Mesendoderm (in vitro differentiated cells): ENCODE results near the gene FES.

Experiments
- DNase-seq: peaks from one replicate; pipeline ENCODE4 v3.0.0; 2013
- H2AK5ac ChIP-seq: 2 replicates; pipeline ENCODE4 v1.6.1; 2013; ENCODE audit warnings: low read length, inconsistent platforms
- H2BK120ac ChIP-seq: 2 replicates; pipeline ENCODE4 v1.6.1; 2013; ENCODE audit warnings: low read depth, mild to moderate bottlenecking, low read length, moderate library complexity, mixed read lengths
- H2BK15ac ChIP-seq: replicated peaks from 2 replicates; pipeline ENCODE4 v1.6.1; 2013; ENCODE audit warnings: low read depth, mild to moderate bottlenecking, moderate library complexity
- H2BK5ac ChIP-seq: 2 replicates; pipeline ENCODE4 v1.6.1; 2013; ENCODE audit warnings: low read length, inconsistent platforms
- H3K18ac ChIP-seq: 2 replicates; pipeline ENCODE4 v1.6.1; 2013; ENCODE audit warnings: mild to moderate bottlenecking, low read length, mixed read lengths
- H3K23ac ChIP-seq: one replicate; pipeline ENCODE4 v1.6.1; 2013; ENCODE audit warnings: low read length
- H3K27ac ChIP-seq: 2 replicates; pipeline ENCODE4 v1.5.1; 2013; ENCODE audit warnings: low read depth, mild to moderate bottlenecking, inconsistent platforms, low read length, moderate library complexity
- H3K27me3 ChIP-seq: 2 replicates; pipeline ENCODE4 v1.6.1; 2013; ENCODE audit warnings: low read length, control low read depth, mild to moderate bottlenecking, inconsistent platforms; ENCODE audit not compliant: insufficient read depth, poor library complexity
- H3K36me3 ChIP-seq: 2 replicates; pipeline ENCODE4 v1.6.1; 2013; ENCODE audit warnings: low read length, inconsistent platforms; ENCODE audit not compliant: control insufficient read depth, insufficient read depth
- H3K4ac ChIP-seq: one replicate; pipeline ENCODE4 v1.6.1; 2013; ENCODE audit warnings: low read depth, mild to moderate bottlenecking, low read length, moderate library complexity
- H3K4me1 ChIP-seq: 2 replicates; pipeline ENCODE4 v1.6.1; 2013; ENCODE audit warnings: low read depth, low read length, inconsistent platforms; ENCODE audit not compliant: control insufficient read depth
- H3K4me2 ChIP-seq: 2 replicates; pipeline ENCODE4 v1.6.1; 2013; ENCODE audit warnings: low read length
- H3K4me3 ChIP-seq: 2 replicates; pipeline ENCODE4 v1.5.1; 2013; ENCODE audit warnings: mild to moderate bottlenecking, low read length
- H3K56ac ChIP-seq: one replicate; pipeline ENCODE4 v1.6.1; 2013; ENCODE audit warnings: low read length
- H3K79me1 ChIP-seq: 2 replicates; pipeline ENCODE4 v1.6.1; 2013; ENCODE audit warnings: low read length, inconsistent platforms
- H3K79me2 ChIP-seq: 2 replicates; pipeline ENCODE4 v1.6.1; 2013; ENCODE audit warnings: mild to moderate bottlenecking, low read length; ENCODE audit not compliant: control insufficient read depth, insufficient read depth
- H3K9ac ChIP-seq: 2 replicates; pipeline ENCODE4 v1.6.1; 2013; ENCODE audit warnings: low read length, inconsistent platforms
- H4K5ac ChIP-seq: one replicate; pipeline ENCODE4 v1.6.1; 2013; ENCODE audit warnings: low read length
- H4K8ac ChIP-seq: one replicate; pipeline ENCODE4 v1.6.1; 2013; ENCODE audit warnings: low read depth, mild to moderate bottlenecking, control low read depth, low read length, moderate library complexity
- WGBS: extraction: QIAGEN DNeasy Blood & Tissue Kit; methylation state at CpG from one replicate; pipeline ENCODE4 v1.1.7; 2013; ENCODE audit warnings: low lambda C conversion rate, missing lambda C conversion rate; ENCODE audit not compliant: insufficient coverage; ENCODE audit errors: extremely low coverage; 5-methylcytosine and 5-hydroxymethylcytosine counted together

Gene FES

DNA sequence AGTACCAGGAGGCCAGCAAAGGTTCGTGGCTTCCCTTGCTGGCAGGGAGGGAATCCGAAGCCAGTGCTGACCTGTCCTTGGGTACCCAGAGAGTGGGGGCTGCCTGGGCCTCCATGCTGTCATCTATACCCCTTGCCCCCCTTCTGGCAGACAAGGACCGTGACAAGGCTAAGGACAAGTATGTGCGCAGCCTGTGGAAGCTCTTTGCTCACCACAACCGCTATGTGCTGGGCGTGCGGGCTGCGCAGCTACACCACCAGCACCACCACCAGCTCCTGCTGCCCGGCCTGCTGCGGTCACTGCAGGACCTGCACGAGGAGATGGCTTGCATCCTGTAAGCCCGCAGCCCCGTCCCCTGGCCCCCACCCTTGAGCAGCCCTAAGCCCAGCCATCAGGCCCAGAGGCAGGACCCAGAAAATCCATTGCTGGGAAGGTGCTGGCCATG, 2.8 kb downstream of the FES start:
- H3K23ac ChIP-seq: no peak overlapping the region
- no peak overlapping the region for H3K4me3 ChIP-seq
- H2BK5ac ChIP-seq: no peak overlapping the region
- H3K4ac ChIP-seq: no peak overlapping the region
- H3K79me2 ChIP-seq: no peaks in the 10 kb centered on the region
- no peak overlapping the region for H2BK15ac ChIP-seq
- no peaks in the 10 kb centered on the region for H3K27me3 ChIP-seq
- H3K18ac ChIP-seq: no peak overlapping the region
- no peak overlapping the region for H3K27ac ChIP-seq
- DNase-seq: no peak
- H3K4me2 ChIP-seq: no peak overlapping the region
- H2BK120ac ChIP-seq: no peak overlapping the region
- no peak overlapping the region for H3K9ac ChIP-seq
- no peaks in the 10 kb centered on the region for H3K79me1 ChIP-seq
- H3K56ac ChIP-seq: no peak overlapping the region
- H4K5ac ChIP-seq: no peak overlapping the region
- H3K4me1 ChIP-seq: peaks cover 5% of the 10 kb centered on the region
- no peaks in the 10 kb centered on the region for H3K36me3 ChIP-seq
- no peak overlapping the region for H4K8ac ChIP-seq
- H2AK5ac ChIP-seq: no peak overlapping the region
- no CpG with 5 or more reads among the region's 13 CpGs for WGBS

- H3K36me3 ChIP-seq: peaks cover 4% of the 10 kb centered on the region
- peaks cover 2% of the 10 kb centered on the region for H3K4me1 ChIP-seq
- DNase-seq: no peak
- no peak overlapping the region for H3K4me2 ChIP-seq
- no peak overlapping the region for H3K4me3 ChIP-seq
- no peak overlapping the region for H3K27ac ChIP-seq
- WGBS: no CpG with 5 or more reads among the region's 18 CpGs
- H3K18ac ChIP-seq: no peak overlapping the region
- H3K9ac ChIP-seq: no peak overlapping the region
- H3K4ac ChIP-seq: no peak overlapping the region
- H4K5ac ChIP-seq: no peak overlapping the region
- H3K27me3 ChIP-seq: no peaks in the 10 kb centered on the region
- no peak overlapping the region for H2BK15ac ChIP-seq
- H4K8ac ChIP-seq: no peak overlapping the region
- H2BK5ac ChIP-seq: no peak overlapping the region
- H3K23ac ChIP-seq: no peak overlapping the region
- H3K79me2 ChIP-seq: no peaks in the 10 kb centered on the region
- H2AK5ac ChIP-seq: no peak overlapping the region
- no peak overlapping the region for H2BK120ac ChIP-seq
- H3K79me1 ChIP-seq: no peaks in the 10 kb centered on the region
- H3K56ac ChIP-seq: no peak overlapping the region
Measured at GRCh38 chr15:90889313-90889730, 5.0 kb downstream of the FES start.

GRCh38 chr15:90889736-90890456, 5.6 kb downstream of the FES start:
- no peak overlapping the region for H2BK120ac ChIP-seq
- H4K8ac ChIP-seq: no peak overlapping the region
- no peak overlapping the region for H3K9ac ChIP-seq
- no peak overlapping the region for H3K4me3 ChIP-seq
- H3K79me2 ChIP-seq: no peaks in the 10 kb centered on the region
- no peak overlapping the region for H2AK5ac ChIP-seq
- H3K4me1 ChIP-seq: peaks cover 2% of the 10 kb centered on the region
- H4K5ac ChIP-seq: no peak overlapping the region
- DNase-seq: no peak
- peaks cover 4% of the 10 kb centered on the region for H3K36me3 ChIP-seq
- no peak overlapping the region for H3K27ac ChIP-seq
- H3K56ac ChIP-seq: no peak overlapping the region
- no peak overlapping the region for H3K4me2 ChIP-seq
- H3K27me3 ChIP-seq: no peaks in the 10 kb centered on the region
- H3K79me1 ChIP-seq: no peaks in the 10 kb centered on the region
- no CpG with 5 or more reads among the region's 31 CpGs for WGBS
- H3K18ac ChIP-seq: no peak overlapping the region
- H3K23ac ChIP-seq: no peak overlapping the region
- H2BK15ac ChIP-seq: no peak overlapping the region
- H3K4ac ChIP-seq: no peak overlapping the region
- no peak overlapping the region for H2BK5ac ChIP-seq

DNA sequence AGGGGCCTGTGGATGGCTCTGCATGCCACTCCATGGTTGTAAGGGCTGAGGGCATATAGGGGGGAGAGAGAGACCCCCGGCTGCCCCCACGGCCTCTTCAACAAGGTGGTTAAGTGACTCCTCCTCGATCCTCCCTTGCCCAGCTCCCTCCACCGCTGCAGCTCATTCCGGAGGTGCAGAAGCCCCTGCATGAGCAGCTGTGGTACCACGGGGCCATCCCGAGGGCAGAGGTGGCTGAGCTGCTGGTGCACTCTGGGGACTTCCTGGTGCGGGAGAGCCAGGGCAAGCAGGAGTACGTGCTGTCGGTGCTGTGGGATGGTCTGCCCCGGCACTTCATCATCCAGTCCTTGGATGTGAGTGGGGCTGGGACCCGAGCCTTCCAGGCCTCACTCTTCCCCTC, 6.5 kb downstream of the FES start:
- H3K23ac ChIP-seq: no peak overlapping the region
- H3K27me3 ChIP-seq: no peaks in the 10 kb centered on the region
- no peak overlapping the region for H2BK120ac ChIP-seq
- no peak overlapping the region for H2BK5ac ChIP-seq
- H3K36me3 ChIP-seq: peaks cover 4% of the 10 kb centered on the region
- no peak overlapping the region for H3K27ac ChIP-seq
- no peak overlapping the region for H3K9ac ChIP-seq
- H3K18ac ChIP-seq: no peak overlapping the region
- no peaks in the 10 kb centered on the region for H3K79me1 ChIP-seq
- no peak overlapping the region for H3K4ac ChIP-seq
- no peak overlapping the region for H3K56ac ChIP-seq
- no peaks in the 10 kb centered on the region for H3K4me1 ChIP-seq
- no CpG with 5 or more reads among the region's 12 CpGs for WGBS
- no peak overlapping the region for H2AK5ac ChIP-seq
- H3K4me3 ChIP-seq: no peak overlapping the region
- H4K8ac ChIP-seq: no peak overlapping the region
- H3K79me2 ChIP-seq: no peaks in the 10 kb centered on the region
- no peak for DNase-seq
- H4K5ac ChIP-seq: no peak overlapping the region
- no peak overlapping the region for H3K4me2 ChIP-seq
- no peak overlapping the region for H2BK15ac ChIP-seq

- no peak overlapping the region for H2BK15ac ChIP-seq
- DNase-seq: no peak
- no peaks in the 10 kb centered on the region for H3K27me3 ChIP-seq
- H4K8ac ChIP-seq: no peak overlapping the region
- no peak overlapping the region for H4K5ac ChIP-seq
- H3K23ac ChIP-seq: no peak overlapping the region
- no peak overlapping the region for H3K4ac ChIP-seq
- no peak overlapping the region for H2BK5ac ChIP-seq
- no peak overlapping the region for H3K27ac ChIP-seq
- H3K56ac ChIP-seq: no peak overlapping the region
- no peak overlapping the region for H3K18ac ChIP-seq
- peaks cover 4% of the 10 kb centered on the region for H3K36me3 ChIP-seq
- no peaks in the 10 kb centered on the region for H3K79me2 ChIP-seq
- H3K79me1 ChIP-seq: no peaks in the 10 kb centered on the region
- H3K9ac ChIP-seq: no peak overlapping the region
- H2AK5ac ChIP-seq: no peak overlapping the region
- no peaks in the 10 kb centered on the region for H3K4me1 ChIP-seq
- no peak overlapping the region for H3K4me2 ChIP-seq
- H3K4me3 ChIP-seq: no peak overlapping the region
- WGBS: no CpG with 5 or more reads among the region's 8 CpGs
- no peak overlapping the region for H2BK120ac ChIP-seq
Measured at GRCh38 chr15:90891346-90891949, 7.1 kb downstream of the FES start.
